GM19328 (cell line): ENCODE results near the gene B2M.
A peak's percentile ranks its signal among the peaks of the same experiment; 100 is the strongest.
"Not testable (repeated sequence)": the region's sequence is repeated elsewhere in the genome, so short reads cannot be mapped to it uniquely, and the experiment has no call there.

Source experiments
- ATAC-seq: cut with Tn5 transposase; IDR thresholded peaks from one replicate; pipeline ENCODE4 v1.9.1; 2021; ENCODE audit warnings: mild to moderate bottlenecking, moderate library complexity; ENCODE audit not compliant: unreplicated experiment

B2M gene

GRCh38 chr15:44697014-44697413 lies 14.3 kb upstream of the B2M start:
- ATAC-seq, result no peak

GRCh38 chr15:44698641-44699040 lies 12.7 kb upstream of the B2M start:
- ATAC-seq, result no peak

- ATAC-seq, result not testable (repeated sequence)
Observed at GRCh38 chr15:44700676-44701075, 10.6 kb upstream of the B2M start.

GRCh38 chr15:44705986-44706385 lies 5.3 kb upstream of the B2M start:
- no peak for ATAC-seq

- ATAC-seq, result no peak
Observed at GRCh38 chr15:44706401-44706800, 4.9 kb upstream of the B2M start.

- ATAC-seq, result no peak
Observed at GRCh38 chr15:44706946-44707636, 4.2 kb upstream of the B2M start.

GRCh38 chr15:44710236-44711095 lies 851 bp upstream of the B2M start:
- ATAC-seq, result no peak

GRCh38 chr15:44711743-44712345 lies 527 bp downstream of the B2M start:
- peak; percentile 18 for ATAC-seq

- no peak for ATAC-seq
Observed at GRCh38 chr15:44712346-44713005, 1.2 kb downstream of the B2M start.

GRCh38 chr15:44713006-44713966 lies 2.0 kb downstream of the B2M start:
- ATAC-seq, result no peak

GRCh38 chr15:44715142-44715796 lies 4.0 kb downstream of the B2M start:
- ATAC-seq, result no peak

- ATAC-seq, result no peak
Observed at GRCh38 chr15:44715797-44716334, 4.5 kb downstream of the B2M start.

- ATAC-seq, result no peak
Observed at GRCh38 chr15:44716983-44717602, 5.8 kb downstream of the B2M start.

- no peak for ATAC-seq
Observed at GRCh38 chr15:44718180-44718926, 7.0 kb downstream of the B2M start.

- ATAC-seq, result no peak
Observed at GRCh38 chr15:44718927-44719292, 7.6 kb downstream of the B2M start.

- ATAC-seq, result peak; percentile 44
Observed at GRCh38 chr15:44719293-44719999, 8.1 kb downstream of the B2M start.

- not testable (repeated sequence) for ATAC-seq
Observed at GRCh38 chr15:44720000-44720435, 8.7 kb downstream of the B2M start.
